Testis (tissue), 3 donors: Measurements from ENCODE around the gene NELFCD. TPM values are rescaled to one million over a fixed set of nuclear protein-coding genes. Genes with fewer than 3 reads are reported as not detected.
A peak's percentile ranks its signal among the peaks of the same experiment; 100 is the strongest.
"Not testable (repeated sequence)": the region's sequence is repeated elsewhere in the genome, so short reads cannot be mapped to it uniquely, and the experiment has no call there.

Source experiments
- DNase-seq: peaks from one replicate; pipeline ENCODE4 v3.0.0-alpha.2; 2019
- H3K27ac ChIP-seq, 2 donors: fragments of 200-600 bp; sonication (generic); one replicate each; pipeline ENCODE4 v1.5.1; 2019
- H3K27me3 ChIP-seq: fragments of 200-600 bp; sonication (generic); one replicate; pipeline ENCODE4 v1.5.1; 2019
- H3K36me3 ChIP-seq: fragments of 200-600 bp; sonication (generic); one replicate; pipeline ENCODE4 v1.5.1; 2017; ENCODE audit warnings: low read depth; ENCODE audit errors: missing control alignments
- H3K4me1 ChIP-seq: fragments of 200-600 bp; sonication (generic); one replicate; pipeline ENCODE4 v1.5.1; 2019
- H3K4me3 ChIP-seq, 2 donors: fragments of 200-600 bp; sonication (generic); one replicate each; pipeline ENCODE4 v1.5.1; 2017 to 2019
- H3K9me3 ChIP-seq: fragments of 200-600 bp; sonication (generic); one replicate; pipeline ENCODE4 v1.5.1; 2017
- CTCF ChIP-seq, 3 experiments: fragments of 450-650 bp in 2 of 3; fragments of 200-600 bp in 1 of 3; sonication (generic) in 1 of 3; IDR thresholded peaks; one replicate each; pipeline ENCODE4 v1.5.1; 2016 to 2019; ENCODE audit warnings: antibody characterized with exemption in 3 of 3, mild to moderate bottlenecking in 2 of 3, moderate library complexity in 1 of 3
- POLR2A ChIP-seq: fragments of 450-650 bp; IDR thresholded peaks from one replicate; pipeline ENCODE4 v1.6.1; 2017; ENCODE audit warnings: antibody characterized with exemption, mild to moderate bottlenecking, moderate library complexity
- WGBS, 2 donors: methylation state at CpG; one replicate each; pipeline ENCODE4 v1.1.5; 2018; 5-methylcytosine and 5-hydroxymethylcytosine counted together
- intact Hi-C: fragments of 100-400 bp; cut with DNase I; formaldehyde crosslinking; loops from one replicate; pipeline ENCODE4 v1.15.1; 2023; ENCODE audit warnings: low total_unique reads
- polyA plus RNA-seq: library from polyadenylated mRNA; stranded (reverse); fragments of 350-450 nt; fragmentation: Illumina TruSeq; extraction: RNeasy Lipid Tissue Mini Kit (QIAGEN cat#74804); gene quantifications from one replicate; pipeline ENCODE4 v1.2.3, GENCODE V29; 2014; ENCODE audit warnings: low read depth, low replicate concordance; ENCODE audit not compliant: insufficient read depth
- total RNA-seq, 2 donors: library from RNA; depleted of rRNA; stranded (reverse); fragments of >200 nt; gene quantifications; one replicate each; pipeline ENCODE4 v1.2.3, GENCODE V29; 2016

NELFCD gene
- total and polyA plus RNA-seq, 3 donors from 2014 or later: 103 to 123 (median 105) TPM

- no peak overlapping the region for H3K4me3 ChIP-seq
- H3K9me3 ChIP-seq: no peaks in the 10 kb centered on the region
- no peaks in the 10 kb centered on the region for H3K36me3 ChIP-seq
- no peak overlapping the region for H3K27ac ChIP-seq
- 62 to 68% methylated on average over 6 of the region's 6 CpGs for WGBS, 2 donors
- no peak for DNase-seq
- H3K4me1 ChIP-seq: peaks cover 8% of the 10 kb centered on the region
- TF ChIP-seq CTCF (IDR thresholded peaks at IDR 0.05) (no peak), POLR2A (no peak)
- intact Hi-C loops: no loop called here
- no peaks in the 10 kb centered on the region for H3K27me3 ChIP-seq
Observed at GRCh38 chr20:58978351-58979190, 2.5 kb upstream of the NELFCD start.

- Histone ChIP-seq H3K4me3 (peak overlapping the region; percentile 67 to 74), H3K36me3 (no peaks in the 10 kb centered on the region), H3K9me3 (no peaks in the 10 kb centered on the region), H3K27me3 (no peaks in the 10 kb centered on the region), H3K4me1 (peaks cover 8% of the 10 kb centered on the region), H3K27ac (peak overlapping the region; percentile 59 to 92)
- WGBS, 2 donors: 16 to 17% methylated on average over 24 to 28 of the region's 29 CpGs
- no peak for DNase-seq
- intact Hi-C loops: loop anchor here (5.0 kb wide), 1 partner anchor 89 kb away; no protein-coding TSS in a partner anchor
- TF ChIP-seq POLR2A (no peak), CTCF (IDR thresholded peaks at IDR 0.05) (no peak)
Observed at GRCh38 chr20:58981628-58982364, 740 bp downstream of the NELFCD start.

- intact Hi-C loops: loop anchor here (5.0 kb wide), 1 partner anchor 90 kb away; no protein-coding TSS in a partner anchor
- 66 to 74% methylated on average over 12 of the region's 12 CpGs for WGBS, 2 donors
- no peak for DNase-seq
Observed at GRCh38 chr20:58982406-58983114, 1.5 kb downstream of the NELFCD start.

GRCh38 chr20:58983115-58983468 is 2.0 kb downstream of the NELFCD start:
- H3K27ac ChIP-seq, H3K4me1 ChIP-seq, DNase-seq, H3K9me3 ChIP-seq, H3K4me3 ChIP-seq, H3K27me3 ChIP-seq, H3K36me3 ChIP-seq: not testable (repeated sequence)
- 90 to 96% methylated on average over 12 of the region's 12 CpGs for WGBS, 2 donors
- intact Hi-C loops: loop anchor here (5.0 kb wide), 1 partner anchor 91 kb away; no protein-coding TSS in a partner anchor

More at GRCh38 chr20:58982406-58983114, 1.5 kb downstream of the NELFCD start:
- no peaks in the 10 kb centered on the region for H3K9me3 ChIP-seq
- no peaks in the 10 kb centered on the region for H3K27me3 ChIP-seq
- peaks cover 8% of the 10 kb centered on the region for H3K4me1 ChIP-seq
- H3K27ac ChIP-seq: no peak overlapping the region
- no peaks in the 10 kb centered on the region for H3K36me3 ChIP-seq
- no peak for TF ChIP-seq CTCF (IDR thresholded peaks at IDR 0.05)
- peak overlapping the region in 1 of 2 donors; percentile 67 for H3K4me3 ChIP-seq

GRCh38 chr20:58984691-58985090 is 3.6 kb downstream of the NELFCD start:
- H3K27me3 ChIP-seq: no peaks in the 10 kb centered on the region
- no peaks in the 10 kb centered on the region for H3K36me3 ChIP-seq
- DNase-seq: no peak
- no peak overlapping the region for H3K27ac ChIP-seq
- H3K4me1 ChIP-seq: peaks cover 8% of the 10 kb centered on the region
- intact Hi-C loops: loop anchor here (5.0 kb wide), 1 partner anchor 92 kb away; no protein-coding TSS in a partner anchor
- TF ChIP-seq CTCF (IDR thresholded peaks at IDR 0.05) (no peak), POLR2A (no peak)
- no peak overlapping the region for H3K4me3 ChIP-seq
- H3K9me3 ChIP-seq: no peaks in the 10 kb centered on the region
- 81 to 89% methylated on average over 6 of the region's 6 CpGs for WGBS, 2 donors
